GM12873 (cell line): ENCODE measurements around the gene HOXA11.

Source experiments
- CTCF ChIP-seq: IDR thresholded peaks from 2 replicates; pipeline ENCODE4 v1.5.1; 2012; ENCODE audit warnings: low read depth, mild to moderate bottlenecking, moderate library complexity, low read length, control low read depth; ENCODE audit not compliant: insufficient read depth; ENCODE audit errors: missing control alignments

HOXA11 gene

GRCh38 chr7:27211084-27211446 lies 26.0 kb upstream of the HOXA11 start:
- TF ChIP-seq CTCF, result no peak

- TF ChIP-seq CTCF, result peak; percentile 83
These were observed 25.5 kb upstream of the HOXA11 start for GRCh38 chr7:27210441-27211083.

- TF ChIP-seq CTCF, result no peak
These were observed 25.0 kb upstream of the HOXA11 start for GRCh38 chr7:27209933-27210440.

- no peak for TF ChIP-seq CTCF
These were observed 24.0 kb upstream of the HOXA11 start for GRCh38 chr7:27208998-27209397.

GRCh38 chr7:27207348-27207985 lies 22.4 kb upstream of the HOXA11 start:
- TF ChIP-seq CTCF, result no peak

GRCh38 chr7:27205325-27206280 lies 20.6 kb upstream of the HOXA11 start:
- no peak for TF ChIP-seq CTCF

GRCh38 chr7:27204851-27205322 lies 19.9 kb upstream of the HOXA11 start:
- no peak for TF ChIP-seq CTCF
